DLD1 (cell line): Measurements from ENCODE around the gene NEDD4L.

Experiments used
- in situ Hi-C: cut with HindIII; loops from 2 replicates; pipeline ENCODE4 v1.10.0; 2017; ENCODE audit warnings: low sequenced_read_pairs

Gene NEDD4L

GRCh38 chr18:58201268-58201667 is 157.2 kb downstream of the NEDD4L start:
- in situ Hi-C loops: no loop called here

DNA sequence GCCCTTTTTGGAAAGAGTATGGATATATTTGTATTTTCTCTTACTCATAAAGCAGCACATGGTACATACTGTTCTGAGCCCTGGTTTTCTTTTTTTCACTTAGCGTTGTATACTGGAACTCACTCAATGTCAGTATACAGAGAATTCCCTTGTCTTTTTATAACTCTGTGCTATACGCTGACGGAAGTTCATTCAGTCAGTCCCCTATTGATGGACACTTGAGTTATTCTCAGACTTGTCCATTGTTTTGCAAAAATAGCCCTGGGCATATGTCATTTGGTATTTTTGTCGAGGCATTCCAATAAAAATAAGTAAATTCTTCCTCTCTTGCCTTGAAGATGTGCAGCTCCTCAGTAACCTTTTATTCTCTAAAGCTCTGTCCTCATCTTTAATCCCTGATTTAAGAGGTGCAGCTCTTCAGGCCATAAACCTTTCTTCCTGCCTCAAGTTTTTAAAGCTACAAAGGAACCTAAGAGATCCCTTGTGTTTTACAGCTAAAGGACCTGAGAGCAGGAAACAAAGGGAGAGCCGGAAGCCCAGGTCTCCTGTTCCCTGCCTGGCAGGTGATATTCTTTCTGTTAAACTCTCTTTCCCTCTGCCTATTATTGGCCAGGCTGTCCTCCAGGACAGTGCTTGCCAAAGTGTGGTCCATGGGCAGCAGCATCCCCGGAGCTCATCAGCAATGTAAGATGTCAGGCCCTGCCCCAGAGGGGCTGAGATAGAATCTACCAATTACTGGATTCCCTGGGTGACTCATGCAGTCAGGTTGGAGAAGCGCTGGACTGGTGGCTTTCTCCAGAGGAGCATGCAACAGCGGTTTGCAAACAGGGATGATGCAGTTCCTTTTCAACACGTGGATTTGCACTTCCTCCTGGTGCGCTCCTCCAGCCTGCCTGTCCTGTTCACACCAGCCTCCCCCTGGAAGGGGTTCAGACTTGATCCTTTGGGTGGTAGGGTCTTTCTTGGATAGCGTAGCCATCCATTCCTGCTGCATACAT is 158.0 kb downstream of the NEDD4L start:
- in situ Hi-C loops: no loop called here

GRCh38 chr18:58204776-58205442 is 160.9 kb downstream of the NEDD4L start:
- in situ Hi-C loops: no loop called here

DNA sequence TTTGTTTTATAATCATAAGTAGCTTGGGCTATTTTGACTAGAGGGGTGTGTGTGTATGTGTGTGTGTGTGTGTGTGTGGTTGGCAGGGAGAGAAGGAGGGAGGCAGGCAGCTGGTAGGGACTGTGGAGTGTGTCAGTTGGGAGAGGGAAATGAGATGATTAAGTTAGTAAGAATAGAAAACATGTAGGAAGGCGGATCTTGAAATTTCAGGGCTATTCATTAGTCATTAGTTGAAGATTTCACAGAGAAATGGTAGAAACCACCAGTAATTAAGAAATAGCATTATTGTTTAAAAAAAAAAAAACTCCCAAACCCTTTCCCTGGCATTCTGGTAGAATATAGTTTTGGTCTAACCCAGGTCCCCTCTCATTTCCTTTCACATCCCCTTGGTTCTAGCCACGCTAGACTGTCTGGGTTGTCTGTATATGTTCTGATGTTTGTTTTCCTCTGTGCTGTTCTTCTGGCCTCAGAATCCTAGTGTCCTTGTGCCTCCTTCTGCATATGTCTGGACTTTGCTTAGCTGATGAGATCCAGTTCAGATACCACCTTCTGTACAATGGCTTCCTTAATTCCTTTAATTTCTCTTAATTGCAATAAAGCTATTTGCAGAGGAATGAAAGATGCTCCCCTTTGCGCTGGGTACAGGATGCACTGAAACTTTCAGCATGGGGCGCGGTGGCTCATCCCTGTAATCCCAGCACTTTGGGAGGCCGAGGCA is 161.6 kb downstream of the NEDD4L start:
- in situ Hi-C loops: no loop called here

GRCh38 chr18:58207520-58208152 is 163.6 kb downstream of the NEDD4L start:
- in situ Hi-C loops: no loop called here

DNA sequence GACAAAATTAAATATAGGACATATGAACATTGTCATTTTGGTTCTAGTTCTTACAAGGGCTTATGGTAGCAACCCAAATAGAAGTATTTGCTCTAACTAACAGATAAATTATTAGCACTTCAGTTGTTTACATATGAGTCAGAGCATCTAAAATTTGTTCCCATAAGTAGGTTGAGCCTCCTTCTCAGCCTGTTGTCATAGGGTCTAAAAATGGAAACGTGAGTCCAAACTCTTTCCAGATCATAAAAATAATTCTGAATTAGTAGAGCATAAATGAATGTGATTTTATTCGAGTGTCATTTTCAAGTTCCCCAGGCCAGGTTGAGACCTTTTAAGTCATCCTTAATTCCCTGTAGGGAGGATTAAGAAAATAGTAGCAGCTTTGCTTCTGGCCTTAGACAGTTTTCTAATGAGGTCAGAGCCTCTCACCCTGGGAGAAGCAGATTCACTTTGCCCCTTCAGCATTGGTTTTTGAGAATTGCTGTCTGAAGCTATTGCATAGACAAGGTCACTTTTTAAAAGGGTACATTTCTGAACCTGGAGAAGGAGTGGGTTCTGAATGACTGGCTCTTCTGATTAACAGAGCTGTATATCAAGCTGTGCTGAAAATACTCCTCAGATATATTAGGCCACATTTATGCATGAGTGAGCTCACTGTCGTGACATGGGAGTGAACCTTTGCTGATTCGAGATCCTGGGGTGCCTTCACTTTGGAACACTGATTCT is 164.3 kb downstream of the NEDD4L start:
- in situ Hi-C loops: no loop called here

- in situ Hi-C loops: no loop called here
These were observed 165.3 kb downstream of the NEDD4L start for GRCh38 chr18:58209326-58209725.

DNA sequence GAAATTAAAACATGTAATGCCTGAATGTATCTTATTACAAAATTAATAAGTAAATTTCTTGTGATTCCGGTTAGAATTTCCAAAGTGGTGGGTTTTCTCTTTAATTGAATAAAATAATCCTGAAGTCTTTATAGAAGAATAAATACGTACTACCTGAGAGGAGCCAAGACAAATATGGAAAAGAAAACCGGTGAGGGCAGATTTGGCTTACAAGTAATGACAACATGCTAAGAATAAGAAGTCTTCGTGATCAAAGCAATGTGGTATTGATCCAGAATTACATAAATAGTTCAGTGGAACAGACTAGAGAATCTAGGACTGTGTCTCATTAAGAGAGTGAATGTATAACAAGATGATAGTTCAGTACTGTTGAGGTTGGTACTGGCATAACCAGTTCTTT is 167.5 kb downstream of the NEDD4L start:
- in situ Hi-C loops: no loop called here

GRCh38 chr18:58212274-58212673 is 168.2 kb downstream of the NEDD4L start:
- in situ Hi-C loops: no loop called here

DNA sequence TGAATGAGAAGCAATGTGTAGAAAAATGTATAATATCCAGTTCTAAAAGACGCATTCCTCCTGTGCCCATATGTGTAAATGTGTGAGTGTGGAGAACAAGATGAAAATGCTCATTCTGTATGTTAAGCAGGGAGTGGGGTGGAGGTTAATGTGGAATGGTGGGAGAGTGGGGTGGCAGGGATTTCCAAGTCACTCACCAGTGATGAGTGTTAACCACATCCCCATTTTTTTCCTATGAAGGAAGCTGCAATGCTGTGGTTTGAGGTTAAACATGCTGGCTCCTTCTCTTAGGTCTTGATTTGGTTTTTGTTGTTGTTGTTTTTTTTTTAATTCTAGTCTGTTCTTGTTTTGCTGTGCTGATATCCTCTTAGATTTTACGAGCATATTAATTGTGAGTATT is 169.4 kb downstream of the NEDD4L start:
- in situ Hi-C loops: no loop called here

GRCh38 chr18:58215011-58215410 is 171.0 kb downstream of the NEDD4L start:
- in situ Hi-C loops: no loop called here

GRCh38 chr18:58216071-58216481 is 172.1 kb downstream of the NEDD4L start:
- in situ Hi-C loops: no loop called here

GRCh38 chr18:58217052-58217451 is 173.0 kb downstream of the NEDD4L start:
- in situ Hi-C loops: no loop called here

- in situ Hi-C loops: no loop called here
These were observed 174.1 kb downstream of the NEDD4L start for GRCh38 chr18:58218117-58218516.

DNA sequence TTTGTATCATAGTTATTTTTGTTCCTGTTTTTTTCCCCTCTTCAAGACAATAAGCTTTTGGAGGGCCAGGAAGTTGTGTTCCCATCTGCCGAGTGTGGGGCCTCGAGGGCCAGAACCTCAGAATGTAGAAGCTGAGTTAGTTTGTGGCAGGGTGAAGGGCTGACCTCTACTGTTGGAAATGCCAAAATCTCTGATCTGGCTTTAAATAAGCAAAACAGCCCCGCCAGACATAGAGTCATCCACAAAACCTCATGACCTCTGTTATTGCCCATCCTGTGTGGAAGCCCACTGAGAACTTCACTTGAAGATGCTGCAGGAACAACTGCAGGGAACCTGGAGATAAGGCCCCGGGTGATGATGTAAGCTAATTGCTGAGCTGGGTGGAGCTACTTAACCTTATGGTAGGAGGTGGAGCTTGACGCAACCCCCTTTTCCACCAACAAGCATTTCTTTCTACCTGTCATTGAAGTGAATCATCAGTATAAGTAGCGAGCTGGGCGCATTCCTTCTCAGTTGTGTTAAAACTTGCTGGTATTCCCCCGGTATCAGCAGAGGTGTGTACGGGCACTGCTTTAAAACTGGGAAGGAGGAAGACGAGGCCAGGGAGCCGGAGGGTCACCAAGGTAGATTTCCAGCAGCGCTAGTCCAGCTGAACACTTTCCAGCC is 177.2 kb downstream of the NEDD4L start:
- in situ Hi-C loops: no loop called here

DNA sequence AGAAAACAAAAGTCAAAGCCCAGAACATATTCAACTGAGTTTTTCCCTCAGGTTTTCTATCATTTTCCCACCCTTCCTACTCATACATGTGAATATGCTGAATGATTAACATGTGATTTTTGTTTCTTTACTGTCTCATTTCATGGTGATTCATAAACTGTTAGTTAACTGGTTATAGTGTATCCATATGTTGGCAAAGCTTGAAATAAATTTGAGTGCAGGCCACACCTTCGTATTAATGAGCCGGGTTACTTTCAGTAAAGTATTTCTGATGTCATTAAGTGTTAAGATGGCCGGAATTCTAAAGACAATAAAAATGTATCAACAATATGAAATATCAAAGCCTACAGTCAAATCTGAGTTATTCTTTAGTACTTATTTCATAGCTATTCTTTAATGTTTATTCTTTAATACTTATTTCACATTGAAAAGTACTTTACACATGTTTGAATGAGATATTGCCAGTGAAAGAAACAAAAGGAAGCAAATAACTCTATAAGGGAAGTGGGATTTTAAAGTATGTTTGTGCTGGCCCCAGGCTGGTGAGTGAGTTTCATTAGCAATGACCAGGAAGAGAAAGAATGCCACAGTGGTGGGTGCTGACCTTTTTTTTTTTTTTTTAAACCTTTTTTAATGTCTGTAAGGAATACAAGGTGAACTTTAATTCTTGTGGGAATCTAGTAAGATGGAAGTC is 178.6 kb downstream of the NEDD4L start:
- in situ Hi-C loops: no loop called here

GRCh38 chr18:58223717-58224424 is 179.8 kb downstream of the NEDD4L start:
- in situ Hi-C loops: no loop called here

DNA sequence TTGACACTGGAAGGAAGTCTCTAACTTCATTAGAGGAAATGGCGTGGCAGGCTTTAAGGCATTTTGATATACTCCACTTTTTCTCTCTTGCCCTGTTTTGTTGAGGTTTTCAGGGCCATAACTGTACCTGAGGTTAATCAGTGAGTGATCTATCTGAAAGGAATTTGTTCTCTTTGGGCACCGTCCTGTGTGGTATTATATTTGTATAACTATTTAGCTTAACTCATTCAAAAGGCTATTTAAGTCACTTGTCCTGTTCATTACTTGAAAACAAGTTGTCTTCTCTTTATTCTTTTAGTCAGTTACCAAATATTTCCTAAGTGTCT is 180.4 kb downstream of the NEDD4L start:
- in situ Hi-C loops: no loop called here

DNA sequence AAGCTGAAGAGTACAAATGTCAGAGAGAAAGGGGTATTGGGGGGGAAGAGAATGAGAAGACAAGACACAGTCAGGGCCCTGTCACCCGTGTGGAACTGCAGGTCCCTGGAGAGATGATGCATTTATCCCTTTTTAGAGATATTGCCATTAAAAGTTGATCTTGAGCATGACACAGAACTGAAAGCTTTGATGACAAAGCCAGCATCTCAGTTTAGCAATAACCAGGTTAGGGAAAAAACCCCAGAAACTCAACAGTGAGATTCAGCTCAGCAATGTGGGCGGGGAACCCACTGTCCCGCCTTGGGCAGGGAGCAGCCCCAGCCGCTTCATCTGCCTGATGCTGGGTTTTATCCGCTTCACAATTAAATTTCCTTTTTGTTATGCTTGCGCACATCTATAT is 181.1 kb downstream of the NEDD4L start:
- in situ Hi-C loops: no loop called here
